Sigmoid colon (tissue), 4 donors: Measurements from ENCODE around the gene RAI14.

Experiments used
- CTCF ChIP-seq, 4 experiments: fragments of 450-650 bp in 3 of 4; fragments of 200-600 bp in 1 of 4; IDR thresholded peaks; one replicate each; pipeline ENCODE4 v1.5.1; 2016 to 2019; ENCODE audit warnings: antibody characterized with exemption in 4 of 4, mild to moderate bottlenecking in 3 of 4, moderate library complexity in 2 of 4
- POLR2A ChIP-seq, 2 donors: fragments of 450-650 bp; IDR thresholded peaks; one replicate each; pipeline ENCODE4 v1.6.1; 2016; ENCODE audit warnings: antibody characterized with exemption in 2 of 2, mild to moderate bottlenecking in 2 of 2, moderate library complexity in 2 of 2
- POLR2AphosphoS5 ChIP-seq, 4 donors: sonication (generic); formaldehyde crosslinking; IDR thresholded peaks; one replicate each; pipeline ENCODE4 v1.6.1; 2017; ENCODE audit warnings: antibody characterized with exemption in 4 of 4

GRCh38 chr5:34663771-34664496 lies 7.8 kb downstream of the RAI14 start:
- TF ChIP-seq CTCF (IDR thresholded peaks at IDR 0.05), result no peak
- no peak for TF ChIP-seq POLR2AphosphoS5 (IDR thresholded peaks at IDR 0.05)
- TF ChIP-seq POLR2A (IDR thresholded peaks at IDR 0.05), result no peak
